H1 (cell line): Measurements from ENCODE around the gene FOXRED1. TPM values are rescaled to one million over a fixed set of nuclear protein-coding genes. Genes with fewer than 3 reads are reported as not detected.

Experiments
- BCL11A ChIP-seq, 2 experiments: IDR thresholded peaks; one replicate each; pipeline ENCODE4 v1.6.1; 2011; ENCODE audit warnings: low read depth in 2 of 2, low read length in 2 of 2, mild to moderate bottlenecking in 2 of 2
- CHD7 ChIP-seq: fragments of 300-600 bp; sonication (generic); IDR thresholded peaks from 2 replicates; pipeline ENCODE4 v1.7.1; 2012; ENCODE audit warnings: low read length, moderate library complexity, mild to moderate bottlenecking, inconsistent platforms; ENCODE audit not compliant: insufficient replicate concordance
- GABPA ChIP-seq: IDR thresholded peaks from 2 replicates; pipeline ENCODE4 v1.6.1; 2011; ENCODE audit warnings: mild to moderate bottlenecking, low read length, moderate library complexity, borderline replicate concordance; ENCODE audit not compliant: insufficient read depth
- KDM5A ChIP-seq: fragments of 200-600 bp; IDR thresholded peaks from 2 replicates; pipeline ENCODE4 v1.7.1; 2012; ENCODE audit warnings: mild to moderate bottlenecking, low read length, inconsistent platforms, mixed read lengths
- MAX ChIP-seq: IDR thresholded peaks from 2 replicates; pipeline ENCODE4 v1.6.1; 2012; ENCODE audit warnings: inconsistent platforms
- PHF8 ChIP-seq: fragments of 200-600 bp; sonication (generic); conservative IDR thresholded peaks from 2 replicates; pipeline ENCODE4 v1.7.1; 2012; ENCODE audit warnings: low read depth, mild to moderate bottlenecking, inconsistent platforms, low read length, moderate library complexity
- RBBP5 ChIP-seq: IDR thresholded peaks from 2 replicates; pipeline ENCODE4 v1.7.1; 2012; ENCODE audit warnings: low read depth, mild to moderate bottlenecking, inconsistent platforms, low read length, moderate library complexity, borderline replicate concordance
- SP4 ChIP-seq: IDR thresholded peaks from 2 replicates; pipeline ENCODE4 v1.6.1; 2012; ENCODE audit warnings: low read length, inconsistent platforms
- polyA plus RNA-seq, 7 experiments: library from polyadenylated mRNA; depleted of rRNA in 3 of 7; stranded (reverse) in 5 of 7; unstranded in 2 of 7; fragments of >200 nt in 5 of 7; fragments of 200-250 nt in 2 of 7; gene quantifications; 1 replicate in 5 of 7; 2 replicates in 1 of 7; 4 replicates in 1 of 7; pipeline versions ENCODE4 v1.2.1 to v1.2.3, GENCODE V29; 2011 to 2013; ENCODE audit warnings: missing spikeins in 2 of 7, mixed read lengths in 2 of 7
- total RNA-seq: library from RNA; stranded (reverse); fragmentation: NEBNext Ultra II Directional; extraction: Animal tissue kit (Norgen Biotek cat#: 25700); gene quantifications from 2 replicates; pipeline ENCODE4 v1.2.1, GENCODE V29; 2021

FOXRED1 gene
- total and polyA plus RNA-seq, 2 of the 8 experiments (the other 6 are each of a cell fraction or from before 2014, with no cell fraction given), result 48.8 to 99.4 TPM

GRCh38 chr11:126257764-126258163, 11.2 kb upstream of the FOXRED1 start (continued):
- no peak for TF ChIP-seq CHD7
- TF ChIP-seq PHF8, result no peak
- TF ChIP-seq GABPA, result no peak
- TF ChIP-seq MAX, result no peak
- no peak for TF ChIP-seq KDM5A
- TF ChIP-seq SP4, result no peak
- TF ChIP-seq RBBP5, result no peak
- TF ChIP-seq BCL11A (IDR thresholded peaks at IDR 0.05; ENCODE audit: low read depth in 2 of 2, low read length in 2 of 2), result no peak
- TF ChIP-seq, all 59 proteins: peak for 0
